Activated CD8-positive, alpha-beta memory T cell treated with anti-CD3 and anti-CD28 coated beads for 36 hours (primary cell): ENCODE results near the gene MAFG. TPM values are rescaled to one million over a fixed set of nuclear protein-coding genes. Genes with fewer than 3 reads are reported as not detected.

Experiments
- CTCF ChIA-PET: fragments of 350-600 bp; sonication (Branson Sonifier 250); formaldehyde crosslinking; loops from one replicate; lab custom pipeline; 2021; ENCODE audit warnings: antibody characterized with exemption; lab: Charles Lee
- POLR2A ChIA-PET: fragments of 350-600 bp; sonication (Branson Sonifier 250); formaldehyde crosslinking; loops from one replicate; lab custom pipeline; 2021; ENCODE audit warnings: antibody characterized with exemption; lab: Charles Lee
- total RNA-seq, 2 experiments: library from RNA; stranded (reverse); gene quantifications; one replicate each; pipeline ENCODE4 v1.2.3, GENCODE V29; 2021

The MAFG gene
- total RNA-seq, 2 experiments from 2014 or later: 28.2 to 29.7 TPM

- ChIA-PET CTCF (no interaction called here), POLR2A (no interaction called here)
Measured at GRCh38 chr17:81895400-81895799, 32.1 kb downstream of the MAFG start.

GRCh38 chr17:81891303-81891552 lies 36.3 kb downstream of the MAFG start:
- POLR2A ChIA-PET: interaction anchor here (0.6 to 3.0 kb wide), 5 partner anchors 12 to 409 kb away, joined by 3 to 16 read pairs (median 4); partner anchors contain the start of gene P4HB
- CTCF ChIA-PET: interaction anchor here (1.0 to 1.2 kb wide), 2 partner anchors 37 to 242 kb away, joined by 4 to 7 read pairs; no protein-coding TSS in a partner anchor

GRCh38 chr17:81890447-81891302 lies 36.9 kb downstream of the MAFG start:
- POLR2A ChIA-PET: interaction anchor here (0.6 to 3.0 kb wide), 3 partner anchors 16 to 409 kb away, joined by 3 to 16 read pairs (median 4); no protein-coding TSS in a partner anchor
- CTCF ChIA-PET: interaction anchor here (1.0 kb wide), 1 partner anchor 18 kb away, joined by 4 read pairs; no protein-coding TSS in a partner anchor

DNA sequence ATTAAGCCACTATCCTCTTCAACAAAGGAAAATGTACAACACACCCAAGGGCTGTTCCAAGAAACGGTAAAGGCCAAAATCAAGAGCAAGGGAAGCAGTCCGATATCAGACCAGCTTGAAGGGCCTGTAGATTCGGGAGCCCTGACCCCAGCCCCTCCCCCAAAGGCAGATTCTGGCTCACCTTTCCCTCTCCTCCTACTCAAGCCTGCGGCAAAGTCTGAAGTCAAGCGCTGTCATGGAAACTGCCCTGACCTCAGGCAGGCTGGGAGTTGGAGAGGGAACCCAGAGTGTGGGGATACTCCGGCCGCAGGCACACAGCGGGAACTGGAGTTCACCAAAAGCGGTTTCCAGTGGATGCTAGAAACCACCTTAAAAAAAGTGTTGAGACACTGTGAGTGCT lies 37.9 kb downstream of the MAFG start:
- ChIA-PET POLR2A (no interaction called here), CTCF (interaction anchor here (0.9 to 1.0 kb wide), 2 partner anchors 13 to 17 kb away, joined by 3 to 4 read pairs; no protein-coding TSS in a partner anchor)

DNA sequence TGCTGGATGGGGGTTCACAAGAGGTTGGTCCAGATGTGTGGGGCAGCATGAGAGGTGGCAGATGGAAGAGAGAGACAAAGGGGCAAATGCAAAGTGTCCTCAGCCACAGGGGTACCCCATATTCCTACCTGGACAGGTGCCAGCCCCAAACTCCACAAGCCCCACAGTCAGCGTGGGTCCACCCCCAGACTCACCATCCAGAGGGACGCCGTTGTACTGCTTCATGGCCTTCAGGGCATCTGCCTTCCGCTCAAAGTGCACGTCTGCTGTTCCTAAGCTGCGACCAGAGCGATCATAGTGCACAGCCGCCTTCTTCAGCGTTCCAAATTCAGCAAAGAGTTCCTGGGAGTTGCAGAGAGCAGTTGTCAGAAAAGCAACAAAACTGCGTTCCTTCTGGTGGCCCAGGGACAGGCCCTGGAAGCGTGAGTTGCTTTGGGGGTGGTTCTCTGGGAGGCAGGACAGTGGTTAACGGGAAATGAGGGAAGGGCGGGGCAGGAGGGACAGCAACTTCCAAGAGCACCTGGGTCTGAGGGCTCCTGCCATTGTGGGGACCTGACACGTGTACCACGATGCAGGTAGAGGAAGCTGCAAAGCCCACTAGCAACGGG lies 38.4 kb downstream of the MAFG start:
- ChIA-PET POLR2A (no interaction called here), CTCF (interaction anchor here (0.9 kb wide), 1 partner anchor 12 kb away, joined by 3 read pairs; no protein-coding TSS in a partner anchor)

- CTCF ChIA-PET: no interaction called here
- POLR2A ChIA-PET: no interaction called here
Measured at GRCh38 chr17:81888105-81888987, 39.2 kb downstream of the MAFG start.

- ChIA-PET POLR2A (no interaction called here), CTCF (no interaction called here)
Measured at GRCh38 chr17:81885869-81886548, 41.5 kb downstream of the MAFG start.

DNA sequence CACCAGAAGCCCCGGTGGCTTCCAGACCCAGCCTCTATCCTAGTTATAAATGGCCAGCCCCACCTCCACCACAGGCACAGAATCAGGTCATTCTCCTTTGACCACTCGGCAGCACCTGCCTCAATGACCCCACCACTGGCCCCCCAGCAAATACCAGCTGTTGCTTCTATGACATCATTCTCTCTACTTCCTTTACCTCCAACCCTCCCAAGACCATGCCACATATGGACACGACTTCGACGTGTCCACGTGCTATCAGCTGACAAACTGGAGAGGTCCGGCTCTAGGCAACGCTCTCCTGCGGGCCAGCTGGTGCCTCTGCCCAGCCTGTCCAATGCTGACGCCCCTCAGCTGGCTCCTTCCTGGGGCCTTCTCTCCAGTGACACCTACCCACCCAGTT lies 42.1 kb downstream of the MAFG start:
- ChIA-PET CTCF (interaction anchor here (0.6 kb wide), 1 partner anchor 29 kb away, joined by 3 read pairs; no protein-coding TSS in a partner anchor), POLR2A (interaction anchor here (1.4 kb wide), 1 partner anchor 15 kb away, joined by 3 read pairs; the partner anchor contains the start of gene ARHGDIA)

- CTCF ChIA-PET: interaction anchor here (0.6 kb wide), 1 partner anchor 29 kb away, joined by 3 read pairs; no protein-coding TSS in a partner anchor
Measured at GRCh38 chr17:81884968-81885367, 42.6 kb downstream of the MAFG start.

DNA sequence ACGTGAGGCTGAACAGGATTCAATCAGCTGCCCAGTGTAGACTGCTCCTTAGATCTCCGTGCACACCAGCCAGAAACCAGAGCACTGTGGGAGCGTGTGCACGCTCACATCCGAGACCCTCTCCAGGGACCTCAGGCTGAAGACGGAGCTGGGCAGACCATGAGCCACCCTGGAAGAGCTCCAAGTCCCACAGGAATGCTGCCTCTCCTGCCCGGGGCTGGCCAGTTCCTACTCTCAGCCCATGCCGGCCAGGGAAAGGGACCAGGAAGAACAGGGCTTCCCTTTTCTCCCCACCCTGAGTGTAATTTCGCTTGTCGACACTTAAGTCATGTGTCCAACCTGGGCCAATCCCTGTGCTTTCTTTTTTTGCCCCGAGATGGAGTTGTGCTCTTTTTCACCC lies 43.0 kb downstream of the MAFG start:
- POLR2A ChIA-PET: interaction anchor here (1.4 kb wide), 1 partner anchor 14 kb away, joined by 3 read pairs; the partner anchor contains the start of gene ARHGDIA
- CTCF ChIA-PET: interaction anchor here (1.8 kb wide), 1 partner anchor 14 kb away, joined by 4 read pairs; no protein-coding TSS in a partner anchor

More at GRCh38 chr17:81884968-81885367, 42.6 kb downstream of the MAFG start:
- POLR2A ChIA-PET: interaction anchor here (1.4 kb wide), 1 partner anchor 14 kb away, joined by 3 read pairs; the partner anchor contains the start of gene ARHGDIA

- CTCF ChIA-PET: no interaction called here
- POLR2A ChIA-PET: interaction anchor here (1.1 kb wide), 1 partner anchor 174 kb away, joined by 3 read pairs; no protein-coding TSS in a partner anchor
Measured at GRCh38 chr17:81879121-81879520, 48.4 kb downstream of the MAFG start.

DNA sequence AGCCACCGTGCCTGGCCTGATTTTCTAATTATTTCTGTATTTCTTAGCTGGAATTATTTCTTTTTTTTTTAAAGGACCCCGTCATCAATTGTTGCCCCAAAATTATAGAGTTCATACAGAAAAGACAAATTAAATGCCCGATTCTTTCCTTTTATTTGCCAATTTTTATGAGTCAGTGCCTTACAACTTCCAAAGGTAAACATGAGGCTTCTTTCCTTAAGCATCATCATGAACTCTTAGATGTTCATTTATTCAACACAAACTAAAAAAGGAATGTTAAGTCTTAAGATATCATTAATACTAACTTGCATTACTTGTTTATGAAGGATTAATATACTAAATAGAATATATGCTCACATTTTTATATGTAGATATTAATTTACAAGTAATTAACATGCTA lies 49.2 kb downstream of the MAFG start:
- ChIA-PET CTCF (no interaction called here), POLR2A (interaction anchor here (1.0 kb wide), 1 partner anchor 9 kb away, joined by 11 read pairs; no protein-coding TSS in a partner anchor)

GRCh38 chr17:81877569-81877968 lies 50.0 kb downstream of the MAFG start:
- ChIA-PET CTCF (no interaction called here), POLR2A (interaction anchor here (1.0 kb wide), 1 partner anchor 8 kb away, joined by 11 read pairs; no protein-coding TSS in a partner anchor)

DNA sequence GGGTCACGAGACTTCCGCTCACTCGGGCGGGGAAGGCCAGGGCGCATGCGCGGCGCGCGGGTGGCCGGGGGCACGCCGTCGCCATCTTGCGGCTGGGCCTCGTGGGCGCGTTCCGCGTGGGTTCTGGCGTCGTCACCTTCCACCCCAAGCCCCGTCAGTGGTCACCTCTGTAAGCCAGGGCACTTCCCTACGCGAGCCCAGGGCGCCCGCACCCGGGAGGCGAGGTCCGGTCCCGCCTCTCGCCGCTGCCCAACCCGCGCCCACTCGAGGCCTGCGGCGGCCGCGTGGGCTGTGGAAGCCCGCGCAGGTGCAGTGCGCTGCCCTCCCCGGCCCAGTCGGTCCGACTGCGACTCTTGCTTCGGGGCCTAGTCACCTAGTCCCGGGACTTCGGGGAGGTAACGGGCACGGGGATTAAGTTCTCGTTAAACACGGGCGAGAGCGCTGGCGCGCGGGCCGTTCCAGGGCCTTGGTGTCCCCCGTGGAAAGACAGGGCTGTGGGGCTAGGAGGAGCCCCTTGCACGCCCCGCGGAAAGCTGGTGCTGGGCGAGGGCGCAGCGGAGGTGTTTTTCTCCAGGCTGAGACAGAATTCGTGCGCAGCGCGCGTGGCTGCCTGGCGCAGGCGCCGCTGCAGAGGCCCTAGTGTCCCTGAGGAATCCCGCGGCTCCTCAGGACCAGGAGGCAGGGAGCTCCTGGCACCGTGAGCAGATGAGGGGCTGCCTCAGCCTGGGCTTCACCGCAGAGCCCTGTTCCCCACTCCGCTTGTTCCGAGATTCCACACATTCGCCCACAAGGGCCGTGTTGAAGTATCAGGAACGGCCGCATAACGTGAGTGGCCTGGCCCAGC lies 55.9 kb downstream of the MAFG start:
- ChIA-PET POLR2A (interaction anchor here (0.7 to 3.3 kb wide), 7 partner anchors 11 to 659 kb away, joined by 3 to 28 read pairs (median 5); partner anchors contain the start of genes ALYREF, ANAPC11, MCRIP1 and MRPL12), CTCF (interaction anchor here (1.0 to 1.3 kb wide), 3 partner anchors 10 to 161 kb away, joined by 3 read pairs; no protein-coding TSS in a partner anchor)

GRCh38 chr17:81870981-81871386 lies 56.6 kb downstream of the MAFG start, which contains the start of gene ARHGDIA:
ARHGDIA (minus strand) TSS chr17:81871337; CDS start chr17:81869930, 1,407 bp downstream.
- POLR2A ChIA-PET: interaction anchor here (1.0 to 3.3 kb wide), 4 partner anchors 10 to 55 kb away, joined by 3 to 28 read pairs (median 12); partner anchors contain the start of genes MCRIP1 and P4HB
- CTCF ChIA-PET: interaction anchor here (1.0 to 1.3 kb wide), 2 partner anchors 9 to 151 kb away, joined by 3 read pairs; no protein-coding TSS in a partner anchor
